Prostate gland (tissue), 2 donors: Measurements from ENCODE around the gene CILP2. TPM values are rescaled to one million over a fixed set of nuclear protein-coding genes. Genes with fewer than 3 reads are reported as not detected.

Experiments
- DNase-seq: peaks from one replicate; pipeline ENCODE4 v3.0.0-alpha.2; 2019; ENCODE audit warnings: low spot score
- H3K27ac ChIP-seq, 2 donors: fragments of 200-600 bp; sonication (generic); 2 replicates each; pipeline ENCODE4 v1.5.1; 2017 to 2019
- H3K27me3 ChIP-seq: fragments of 200-600 bp; sonication (generic); replicated peaks from 2 replicates; pipeline ENCODE4 v1.5.1; 2019; ENCODE audit not compliant: insufficient read depth
- H3K36me3 ChIP-seq, 2 donors: fragments of 200-600 bp; sonication (generic); 1 replicate in 1 of 2; 2 replicates in 1 of 2; pipeline versions ENCODE4 v1.5.1 to v1.8.1; 2017 to 2019
- H3K4me1 ChIP-seq: fragments of 200-600 bp; sonication (generic); replicated peaks from 2 replicates; pipeline ENCODE4 v1.5.1; 2019
- H3K4me3 ChIP-seq, 2 donors: fragments of 200-600 bp; sonication (generic); 2 replicates each; pipeline ENCODE4 v1.5.1; 2017 to 2019
- H3K9me3 ChIP-seq: fragments of 200-600 bp; sonication (generic); 2 replicates; pipeline ENCODE4 v1.5.1; 2017
- POLR2A ChIP-seq: fragments of 450-650 bp; IDR thresholded peaks from one replicate; pipeline ENCODE4 v1.6.1; 2016; ENCODE audit warnings: antibody characterized with exemption, mild to moderate bottlenecking
- POLR2AphosphoS5 ChIP-seq: sonication (generic); formaldehyde crosslinking; IDR thresholded peaks from one replicate; pipeline ENCODE4 v1.6.1; 2017; ENCODE audit warnings: antibody characterized with exemption
- WGBS: methylation state at CpG from one replicate; pipeline ENCODE4 v1.1.5; 2018; 5-methylcytosine and 5-hydroxymethylcytosine counted together
- intact Hi-C: fragments of 100-400 bp; cut with DNase I; formaldehyde crosslinking; loops from one replicate; pipeline ENCODE4 v1.14.2; 2022
- total RNA-seq, 2 donors: library from RNA; depleted of rRNA; stranded (reverse); fragments of >200 nt; gene quantifications; one replicate each; pipeline ENCODE4 v1.1.0, GENCODE V29; 2016
- TF ChIP-seq, protein P1 (sequence below), 4 experiments: fragments of 200-600 bp in 2 of 4; fragments of 450-650 bp in 2 of 4; sonication (generic) in 2 of 4; IDR thresholded peaks; 1 replicate in 3 of 4; 2 replicates in 1 of 4; pipeline ENCODE4 v1.5.1; 2016 to 2019; ENCODE audit warnings: antibody characterized with exemption in 4 of 4, mild to moderate bottlenecking in 2 of 4, moderate library complexity in 2 of 4

The CILP2 gene
- total RNA-seq, 2 donors from 2014 or later: 0.68 to 3.7 TPM

DNA sequence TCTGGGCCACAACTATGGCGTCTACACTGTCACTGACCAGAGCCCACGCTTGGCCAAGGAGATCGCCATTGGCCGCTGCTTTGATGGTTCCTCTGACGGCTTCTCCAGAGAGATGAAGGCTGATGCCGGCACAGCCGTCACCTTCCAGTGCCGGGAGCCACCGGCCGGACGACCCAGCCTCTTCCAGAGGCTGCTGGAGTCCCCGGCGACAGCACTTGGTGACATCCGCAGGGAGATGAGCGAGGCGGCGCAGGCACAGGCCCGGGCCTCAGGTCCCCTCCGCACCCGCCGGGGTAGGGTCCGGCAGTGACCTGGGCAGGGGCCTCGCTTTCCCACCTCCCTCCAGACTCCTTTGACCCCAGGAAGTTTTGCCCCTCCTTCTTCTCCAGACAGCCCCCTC is 7.6 kb downstream of the CILP2 start:
- H3K36me3 ChIP-seq: no peaks in the 10 kb centered on the region
- H3K27me3 ChIP-seq: peaks cover 7% of the 10 kb centered on the region
- H3K27ac ChIP-seq: no peak overlapping the region
- H3K9me3 ChIP-seq: no peaks in the 10 kb centered on the region
- intact Hi-C loops: no loop called here
- no peak overlapping the region for H3K4me3 ChIP-seq
- WGBS: 95% methylated on average over 23 of the region's 23 CpGs
- no peak for DNase-seq
- TF ChIP-seq POLR2A (no peak), POLR2AphosphoS5 (no peak)
- TF ChIP-seq, protein P1, sequence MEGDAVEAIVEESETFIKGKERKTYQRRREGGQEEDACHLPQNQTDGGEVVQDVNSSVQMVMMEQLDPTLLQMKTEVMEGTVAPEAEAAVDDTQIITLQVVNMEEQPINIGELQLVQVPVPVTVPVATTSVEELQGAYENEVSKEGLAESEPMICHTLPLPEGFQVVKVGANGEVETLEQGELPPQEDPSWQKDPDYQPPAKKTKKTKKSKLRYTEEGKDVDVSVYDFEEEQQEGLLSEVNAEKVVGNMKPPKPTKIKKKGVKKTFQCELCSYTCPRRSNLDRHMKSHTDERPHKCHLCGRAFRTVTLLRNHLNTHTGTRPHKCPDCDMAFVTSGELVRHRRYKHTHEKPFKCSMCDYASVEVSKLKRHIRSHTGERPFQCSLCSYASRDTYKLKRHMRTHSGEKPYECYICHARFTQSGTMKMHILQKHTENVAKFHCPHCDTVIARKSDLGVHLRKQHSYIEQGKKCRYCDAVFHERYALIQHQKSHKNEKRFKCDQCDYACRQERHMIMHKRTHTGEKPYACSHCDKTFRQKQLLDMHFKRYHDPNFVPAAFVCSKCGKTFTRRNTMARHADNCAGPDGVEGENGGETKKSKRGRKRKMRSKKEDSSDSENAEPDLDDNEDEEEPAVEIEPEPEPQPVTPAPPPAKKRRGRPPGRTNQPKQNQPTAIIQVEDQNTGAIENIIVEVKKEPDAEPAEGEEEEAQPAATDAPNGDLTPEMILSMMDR (IDR thresholded peaks at IDR 0.05): no peak
- peaks cover 5% of the 10 kb centered on the region for H3K4me1 ChIP-seq

DNA sequence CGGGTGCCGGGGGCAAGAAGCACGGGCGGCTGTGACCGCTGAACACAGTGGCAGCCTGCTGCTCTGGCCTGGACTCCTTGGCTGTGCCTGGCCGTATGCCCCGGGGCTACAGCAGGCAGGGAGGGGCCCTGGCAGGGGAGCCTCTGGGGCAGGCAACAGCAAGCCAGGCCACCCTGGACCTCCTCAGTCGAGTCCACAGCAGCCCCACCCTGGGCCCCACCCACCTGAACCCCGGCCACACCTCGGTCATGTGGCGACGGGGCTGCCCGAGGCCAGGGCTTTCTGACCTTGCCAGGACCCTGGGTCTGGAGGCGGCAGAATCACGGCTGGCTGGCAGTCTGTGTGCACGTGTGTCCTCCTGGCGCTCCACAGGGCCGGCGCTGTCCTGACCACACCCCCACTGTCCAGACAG is 8.7 kb downstream of the CILP2 start:
- H3K4me1 ChIP-seq: no peaks in the 10 kb centered on the region
- intact Hi-C loops: no loop called here
- no peak for DNase-seq
- no peak overlapping the region for H3K4me3 ChIP-seq
- peaks cover 2% of the 10 kb centered on the region for H3K27me3 ChIP-seq
- TF ChIP-seq POLR2AphosphoS5: no peak
- TF ChIP-seq, protein P1 (IDR thresholded peaks at IDR 0.05): no peak
- no peak for TF ChIP-seq POLR2A
- H3K36me3 ChIP-seq: no peaks in the 10 kb centered on the region
- WGBS: 63% methylated on average over 19 of the region's 19 CpGs
- no peaks in the 10 kb centered on the region for H3K9me3 ChIP-seq
- H3K27ac ChIP-seq: no peak overlapping the region

GRCh38 chr19:19547674-19548336 is 9.7 kb downstream of the CILP2 start:
- no peak overlapping the region for H3K4me3 ChIP-seq
- H3K36me3 ChIP-seq: no peaks in the 10 kb centered on the region
- H3K9me3 ChIP-seq: no peaks in the 10 kb centered on the region
- no peak overlapping the region for H3K27ac ChIP-seq
- H3K4me1 ChIP-seq: no peaks in the 10 kb centered on the region
- DNase-seq: no peak
- H3K27me3 ChIP-seq: peaks cover 2% of the 10 kb centered on the region
- TF ChIP-seq POLR2AphosphoS5 (no peak), POLR2A (no peak)
- TF ChIP-seq, protein P1 (IDR thresholded peaks at IDR 0.05): no peak
- WGBS: 42% methylated on average over 14 of the region's 15 CpGs
- intact Hi-C loops: no loop called here

- TF ChIP-seq POLR2AphosphoS5 (no peak), POLR2A (no peak)
- TF ChIP-seq, protein P1 (IDR thresholded peaks at IDR 0.05): no peak
- Histone ChIP-seq H3K4me1 (no peaks in the 10 kb centered on the region), H3K27me3 (peaks cover 2% of the 10 kb centered on the region), H3K36me3 (no peaks in the 10 kb centered on the region), H3K27ac (no peak overlapping the region), H3K9me3 (no peaks in the 10 kb centered on the region), H3K4me3 (no peak overlapping the region)
- intact Hi-C loops: no loop called here
- DNase-seq: no peak
- 65% methylated on average over 13 of the region's 13 CpGs for WGBS
These were observed 11.1 kb downstream of the CILP2 start for GRCh38 chr19:19548915-19549759.
